ENCODE results near the gene PRR7.

The PRR7 gene

GRCh38 chr5:177423671-177424070 is 22.9 kb upstream of the PRR7 start:
- no peak for DNase-seq (ENCODE audit: low read depth)

GRCh38 chr5:177425196-177425800 is 21.3 kb upstream of the PRR7 start:
- DNase-seq (ENCODE audit: low read depth), result no peak

- DNase-seq (ENCODE audit: low read depth), result peak; percentile 96
Observed at GRCh38 chr5:177425801-177426565, 20.6 kb upstream of the PRR7 start.

DNA sequence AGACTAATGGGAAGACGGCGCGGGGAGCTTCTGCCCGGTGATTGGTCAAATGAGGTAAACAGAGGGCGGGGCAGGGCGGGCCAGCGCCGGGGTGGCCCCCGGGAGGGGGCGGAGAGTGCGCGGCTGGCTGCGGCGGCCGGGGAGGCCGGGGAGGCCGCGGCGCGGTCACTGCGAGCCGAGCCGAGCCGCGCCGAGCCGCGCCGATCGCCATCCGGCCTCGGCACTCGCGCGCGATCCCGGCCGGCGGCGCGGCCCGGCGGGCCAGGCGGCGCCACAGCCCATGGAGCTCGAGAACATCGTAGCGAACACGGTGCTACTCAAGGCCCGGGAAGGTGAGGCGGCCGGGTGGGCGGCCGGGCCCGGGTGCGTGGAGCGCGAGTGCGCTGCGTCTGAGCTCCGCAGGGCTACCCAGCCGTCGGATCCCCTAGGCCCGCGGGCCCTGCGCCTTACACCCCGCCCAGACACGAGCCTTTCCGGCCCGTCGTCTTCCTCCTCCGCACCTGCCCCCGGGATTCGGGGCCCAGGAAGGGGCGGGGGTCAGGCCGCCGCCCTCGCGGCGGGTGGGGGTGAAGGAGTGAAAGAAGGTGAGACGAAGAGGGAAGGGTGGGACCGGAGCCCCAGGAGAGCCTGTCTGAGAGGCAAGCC is 19.9 kb upstream of the PRR7 start, which contains the start of gene GRK6:
GRK6 (plus strand) TSS at position 111 of the 645 bp plus-strand sequence; CDS start at position 281, 170 bp downstream.
- DNase-seq (ENCODE audit: low read depth), result no peak

DNA sequence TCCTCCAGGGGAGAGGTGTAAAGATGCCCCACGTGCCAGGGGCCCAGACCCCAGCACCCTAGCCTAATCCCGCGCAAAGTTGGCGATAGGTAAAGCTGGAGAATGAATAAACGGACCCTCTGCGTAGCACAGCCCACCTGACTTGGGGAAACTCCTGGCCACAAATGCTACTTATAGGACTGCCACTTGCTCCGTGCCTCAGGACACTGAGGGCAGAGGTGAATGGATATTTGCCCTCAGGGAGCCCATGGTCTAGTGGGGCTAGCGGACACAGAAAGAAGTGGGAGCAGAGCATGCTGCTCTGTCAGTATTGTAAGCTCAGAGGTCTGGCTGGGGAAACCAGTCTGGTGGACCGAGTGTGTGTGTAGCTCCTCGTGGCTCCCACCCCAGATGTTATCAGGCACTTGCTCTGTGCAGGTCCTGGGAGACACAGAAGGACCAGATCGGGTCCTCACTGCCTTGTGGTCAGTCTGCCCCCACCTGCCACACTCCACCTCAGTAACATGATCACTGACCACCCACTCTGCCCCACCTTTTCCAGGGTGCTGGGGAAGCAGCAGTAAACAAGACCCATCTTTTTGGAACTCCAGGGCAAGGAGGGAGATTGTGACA is 19.3 kb upstream of the PRR7 start:
- DNase-seq (ENCODE audit: low read depth), result no peak

GRCh38 chr5:177427919-177428573 is 18.6 kb upstream of the PRR7 start:
- no peak for DNase-seq (ENCODE audit: low read depth)

DNA sequence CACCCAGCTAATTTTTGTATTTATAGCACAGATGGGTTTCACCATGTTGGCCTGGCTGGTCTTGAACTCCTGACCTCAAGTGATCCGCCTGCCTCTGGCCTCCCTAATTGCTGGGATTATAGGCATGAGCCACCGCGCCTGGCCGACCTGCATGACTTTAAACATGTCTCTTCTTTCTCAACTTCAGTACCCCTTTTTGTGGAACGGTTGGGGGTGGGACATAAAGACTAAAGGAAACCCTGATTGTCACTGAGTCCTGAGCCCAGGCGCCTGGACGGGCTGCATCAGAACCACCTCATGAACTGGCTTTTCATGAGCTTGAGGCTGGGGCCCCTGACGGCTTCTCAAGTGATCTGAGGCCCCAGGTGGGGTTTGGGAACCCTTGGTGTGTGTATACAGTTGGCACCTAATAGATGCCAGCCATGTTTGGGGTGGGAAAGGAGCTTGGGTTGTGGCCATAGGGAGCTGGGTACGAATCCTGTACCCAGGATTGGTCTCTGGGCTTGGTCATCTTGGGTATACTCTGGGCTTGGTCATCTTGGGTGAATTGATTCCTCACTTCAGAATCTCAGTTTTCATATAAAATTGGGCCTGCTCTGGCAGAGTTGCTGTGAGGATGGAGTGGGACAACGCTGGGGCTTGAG is 17.9 kb upstream of the PRR7 start:
- DNase-seq (ENCODE audit: low read depth), result no peak

DNA sequence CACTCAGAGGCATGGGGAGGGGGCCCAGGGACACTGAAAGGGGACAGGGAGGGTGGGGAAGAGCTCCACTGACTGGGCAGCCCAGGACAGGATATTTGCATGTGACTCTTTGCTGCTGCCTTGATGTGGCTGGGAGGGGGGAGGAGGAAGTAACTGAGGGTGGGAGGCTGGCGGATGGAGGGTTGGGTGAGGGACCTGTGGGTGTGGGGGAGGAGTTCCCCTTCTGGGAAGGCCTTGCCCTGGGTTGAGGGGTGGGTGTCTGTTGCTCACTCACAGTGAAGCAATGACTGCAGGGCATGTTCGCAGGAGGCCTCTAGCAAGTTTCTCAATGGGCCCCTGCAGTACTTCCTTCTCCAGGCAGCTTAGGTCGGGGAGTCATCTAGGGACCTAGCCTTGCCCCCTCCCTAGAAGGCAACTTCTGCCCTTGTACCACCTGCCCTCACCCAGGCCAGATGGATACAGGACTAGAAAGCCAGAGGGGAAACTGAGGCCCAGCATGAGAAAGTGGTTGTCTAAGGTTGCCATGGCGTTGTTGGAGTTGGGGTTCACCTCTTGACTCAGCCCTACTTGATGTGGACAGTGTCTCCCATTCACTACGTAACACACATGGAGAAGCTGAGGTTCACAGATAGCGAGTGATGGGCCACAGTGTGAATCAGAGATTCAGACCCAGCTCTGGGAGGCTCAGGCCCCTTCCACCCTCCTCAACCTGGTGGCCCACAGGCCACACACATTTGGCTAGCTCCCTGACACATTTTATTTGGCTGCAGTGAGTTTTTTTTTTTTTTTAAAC is 17.2 kb upstream of the PRR7 start:
- DNase-seq (ENCODE audit: low read depth), result no peak

DNA sequence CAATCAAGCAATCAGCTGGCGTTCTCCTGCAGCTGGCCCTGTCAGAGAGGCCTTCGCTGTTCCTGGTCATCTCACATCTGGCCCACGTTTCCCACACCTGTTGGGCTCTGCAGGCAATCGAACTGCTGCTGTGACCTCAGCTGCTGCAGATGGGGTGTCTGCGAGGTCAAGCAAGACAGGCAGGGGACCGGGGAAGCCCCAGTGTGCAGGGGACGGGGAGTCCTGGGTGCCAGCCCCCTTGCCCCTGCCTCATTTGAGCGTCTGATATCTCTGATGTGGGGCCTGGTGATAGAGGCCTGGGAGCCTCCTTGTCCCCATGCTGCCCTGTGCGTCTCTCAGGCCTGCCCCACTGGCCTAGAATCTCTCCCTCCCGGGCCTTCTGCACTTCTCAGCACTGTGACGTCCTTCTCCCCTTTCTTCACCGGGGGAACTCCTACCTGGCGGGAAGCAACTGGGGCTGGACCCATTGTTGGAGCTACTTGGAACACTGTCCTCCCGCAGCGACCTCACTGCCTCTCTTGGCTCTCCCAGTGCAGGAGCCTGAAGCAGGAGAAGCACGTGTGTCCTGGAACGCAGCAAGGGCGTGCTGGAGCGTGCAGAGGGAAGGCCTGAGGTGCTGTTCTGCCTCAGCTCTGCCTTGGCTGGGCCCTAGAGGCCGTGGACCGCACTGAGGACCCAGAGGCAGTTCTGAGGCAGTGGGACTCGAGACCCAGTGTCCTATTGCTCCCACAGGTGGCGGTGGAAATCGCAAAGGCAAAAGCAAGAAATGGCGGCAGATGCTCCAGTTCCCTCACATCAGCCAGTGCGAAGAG is 16.3 kb upstream of the PRR7 start:
- DNase-seq (ENCODE audit: low read depth), result no peak

DNA sequence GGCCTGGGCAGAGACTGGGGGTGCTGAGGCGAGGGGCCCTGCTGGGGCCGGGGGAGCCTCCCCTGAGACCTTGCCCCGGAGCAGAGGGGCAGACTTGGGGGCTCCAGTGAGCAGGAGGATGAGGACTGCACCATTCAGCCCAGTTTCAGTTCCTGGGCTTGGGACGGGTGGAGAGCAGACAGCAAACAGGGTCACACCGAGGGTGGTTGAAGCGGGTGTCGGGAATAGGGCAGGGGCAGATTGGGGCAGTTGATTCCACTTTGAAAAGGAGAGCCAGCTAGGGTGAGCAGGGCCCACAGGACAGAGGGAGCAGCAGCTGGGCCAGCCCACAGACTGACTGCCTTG is 15.7 kb upstream of the PRR7 start:
- DNase-seq (ENCODE audit: low read depth), result no peak

GRCh38 chr5:177431317-177432142 is 15.1 kb upstream of the PRR7 start:
- DNase-seq (ENCODE audit: low read depth), result no peak

DNA sequence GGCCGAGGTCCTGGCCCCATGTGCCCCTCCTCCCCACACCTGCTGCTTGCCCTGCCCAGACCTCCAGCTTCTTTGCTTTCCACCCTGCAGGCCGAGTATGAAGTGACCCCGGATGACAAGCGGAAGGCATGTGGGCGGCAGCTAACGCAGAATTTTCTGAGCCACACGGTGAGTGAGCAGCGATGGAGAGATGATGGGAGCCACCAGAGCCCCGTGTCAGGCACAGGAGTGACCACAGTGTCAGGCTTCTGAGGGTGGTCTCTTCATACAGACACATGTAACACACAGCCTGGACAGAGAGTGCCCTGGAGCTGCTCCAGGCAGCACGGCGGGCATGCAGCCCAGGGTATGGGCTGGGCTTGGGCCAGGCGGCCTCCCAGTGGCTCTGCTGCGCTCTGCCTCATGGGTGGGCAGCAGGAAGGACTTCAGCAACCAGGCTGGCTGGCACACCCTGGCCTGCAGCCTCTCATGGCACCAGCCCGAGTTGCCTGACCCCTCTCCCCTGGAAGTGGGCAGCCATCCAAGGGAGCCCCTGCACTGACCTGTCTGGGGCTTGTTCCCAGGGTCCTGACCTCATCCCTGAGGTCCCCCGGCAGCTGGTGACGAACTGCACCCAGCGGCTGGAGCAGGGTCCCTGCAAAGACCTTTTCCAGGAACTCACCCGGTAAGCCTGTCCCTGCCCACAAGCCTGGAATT is 14.3 kb upstream of the PRR7 start:
- DNase-seq (ENCODE audit: low read depth), result no peak

- DNase-seq (ENCODE audit: low read depth), result no peak
Observed at GRCh38 chr5:177432839-177433657, 13.6 kb upstream of the PRR7 start.

- no peak for DNase-seq (ENCODE audit: low read depth)
Observed at GRCh38 chr5:177433658-177434217, 12.9 kb upstream of the PRR7 start.

- DNase-seq (ENCODE audit: low read depth), result no peak
Observed at GRCh38 chr5:177434437-177434836, 12.2 kb upstream of the PRR7 start.

GRCh38 chr5:177434942-177435738 is 11.5 kb upstream of the PRR7 start:
- DNase-seq (ENCODE audit: low read depth), result no peak
